Heart right ventricle (tissue), 16 donors: ENCODE results near the gene CBFA2T3. TPM values are rescaled to one million over a fixed set of nuclear protein-coding genes. Genes with fewer than 3 reads are reported as not detected.

ENCODE experiments used
- ATAC-seq, 8 donors: fragments of 200-7000 bp; cut with Tn5 transposase; one replicate each; pipeline ENCODE4 v1.9.1; 2020; ENCODE audit warnings: mild to moderate bottlenecking in 8 of 8, moderate library complexity in 8 of 8, moderate number of reproducible peaks in 1 of 8
- DNase-seq, 2 donors: peaks; one replicate each; pipeline ENCODE4 v3.0.0-alpha.2; 2020
- H3K27ac ChIP-seq, 10 donors: fragments of 200-600 bp; sonication (generic) in 2 of 10; one replicate each; pipeline versions ENCODE4 v1.5.0 to v1.8.0; 2020 to 2022; ENCODE audit warnings: mild to moderate bottlenecking in 3 of 10
- H3K27me3 ChIP-seq, 7 donors: fragments of 200-600 bp; one replicate each; pipeline ENCODE4 v1.8.0; 2021 to 2022; ENCODE audit warnings: mild to moderate bottlenecking in 2 of 7
- H3K36me3 ChIP-seq, 9 donors: fragments of 200-600 bp; sonication (generic) in 1 of 9; one replicate each; pipeline versions ENCODE4 v1.5.0 to v1.8.0; 2020 to 2022; ENCODE audit warnings: mild to moderate bottlenecking in 2 of 9
- H3K4me1 ChIP-seq, 9 donors: fragments of 200-600 bp; sonication (generic) in 1 of 9; one replicate each; pipeline versions ENCODE4 v1.5.0 to v1.8.0; 2020 to 2022; ENCODE audit warnings: mild to moderate bottlenecking in 4 of 9
- H3K4me3 ChIP-seq, 10 donors: fragments of 200-600 bp; sonication (generic) in 2 of 10; one replicate each; pipeline versions ENCODE4 v1.5.0 to v1.8.0; 2020 to 2022; ENCODE audit warnings: mild to moderate bottlenecking in 7 of 10, moderate library complexity in 2 of 10
- H3K9me3 ChIP-seq, 11 donors: fragments of 200-600 bp in 10 of 11; sonication (generic) in 2 of 11; one replicate each; pipeline versions ENCODE4 v1.5.0 to v1.8.0; 2013 to 2022; ENCODE audit warnings: mild to moderate bottlenecking in 2 of 11, control low read depth in 1 of 11, moderate library complexity in 1 of 11
- whole genome bisulfite sequencing, 2 donors: extraction: QIAGEN DNeasy Blood & Tissue Kit; methylation state at CpG; one replicate each; pipeline ENCODE4 v1.1.7; 2013; ENCODE audit warnings: inconsistent platforms in 1 of 2; 5-methylcytosine and 5-hydroxymethylcytosine counted together
- intact Hi-C, 10 donors: fragments of 100-400 bp; cut with DNase I; formaldehyde crosslinking; loops; one replicate each; pipeline versions ENCODE4 v1.11.1 to v1.14.2; 2022
- polyA plus RNA-seq, 2 donors: library from polyadenylated mRNA; stranded (reverse); fragments of 200-250 nt; gene quantifications; one replicate each; pipeline ENCODE4 v1.2.3, GENCODE V29; 2013
- total RNA-seq, 10 donors: library from RNA; stranded (reverse); fragmentation: NEBNext Ultra II Directional in 3 of 10; extraction: Animal tissue kit (Norgen Biotek cat#: 25700) in 3 of 10; gene quantifications; one replicate each; pipeline versions ENCODE4 v1.2.1 to v1.2.4, GENCODE V29; 2021 to 2023
- TF ChIP-seq, protein P1 (sequence below), 9 donors: fragments of 200-600 bp; sonication (generic) in 2 of 9; IDR thresholded peaks; one replicate each; pipeline versions ENCODE4 v1.5.0 to v1.8.0; 2021 to 2022; ENCODE audit warnings: antibody characterized with exemption in 9 of 9, mild to moderate bottlenecking in 5 of 9, moderate library complexity in 1 of 9
- donor health status: Arrhythmogenic right ventricular cardiomyopathy.
- donor health status: ischemic (EF 13 %, LVEDD 7.1; RV severe dilation, severe dysfunction).
- donor health status: healthy with polysubstance abuse.
- donor health status: DM: no; HTN: yes; CAD: no.
- donor health status: DM: no; HTN: no; CAD: no.
- donor health status: ischemic (EF 25% LVEDD 6.9; RV normal size, moderate dysfunction).
- donor health status: ischemic (EF 25% LVEDD 5.7; RV mildly dilated, moderate dysfunction).
- donor health status: healthy.
- donor health status: DM: yes; HTN: yes; CAD: no.
- donor health status: Ischemic cardiomyopathy.
- donor health status: ischemic (EF 35%, LVEDD 5.7; RV mildly dilated, moderate dysfunction).
- donor health status: nonischemic (EF 11% LVEDD 7.7; RV severe dilation, severe dysfunction).
- donor health status: DM: yes; HTN: yes; CAD: no.
- donor health status: PGD.
- donor health status: ischemic (EF 29% LVEDD 5.4; RV normal size, mild dysfunction).
- donor health status: nonischemic (EF 23%, LVEDD 6.1; RV moderate dilation, normal function).

The CBFA2T3 gene
- total and polyA plus RNA-seq, 12 donors = 3.1 to 17.6 (median 6.1) TPM

DNA sequence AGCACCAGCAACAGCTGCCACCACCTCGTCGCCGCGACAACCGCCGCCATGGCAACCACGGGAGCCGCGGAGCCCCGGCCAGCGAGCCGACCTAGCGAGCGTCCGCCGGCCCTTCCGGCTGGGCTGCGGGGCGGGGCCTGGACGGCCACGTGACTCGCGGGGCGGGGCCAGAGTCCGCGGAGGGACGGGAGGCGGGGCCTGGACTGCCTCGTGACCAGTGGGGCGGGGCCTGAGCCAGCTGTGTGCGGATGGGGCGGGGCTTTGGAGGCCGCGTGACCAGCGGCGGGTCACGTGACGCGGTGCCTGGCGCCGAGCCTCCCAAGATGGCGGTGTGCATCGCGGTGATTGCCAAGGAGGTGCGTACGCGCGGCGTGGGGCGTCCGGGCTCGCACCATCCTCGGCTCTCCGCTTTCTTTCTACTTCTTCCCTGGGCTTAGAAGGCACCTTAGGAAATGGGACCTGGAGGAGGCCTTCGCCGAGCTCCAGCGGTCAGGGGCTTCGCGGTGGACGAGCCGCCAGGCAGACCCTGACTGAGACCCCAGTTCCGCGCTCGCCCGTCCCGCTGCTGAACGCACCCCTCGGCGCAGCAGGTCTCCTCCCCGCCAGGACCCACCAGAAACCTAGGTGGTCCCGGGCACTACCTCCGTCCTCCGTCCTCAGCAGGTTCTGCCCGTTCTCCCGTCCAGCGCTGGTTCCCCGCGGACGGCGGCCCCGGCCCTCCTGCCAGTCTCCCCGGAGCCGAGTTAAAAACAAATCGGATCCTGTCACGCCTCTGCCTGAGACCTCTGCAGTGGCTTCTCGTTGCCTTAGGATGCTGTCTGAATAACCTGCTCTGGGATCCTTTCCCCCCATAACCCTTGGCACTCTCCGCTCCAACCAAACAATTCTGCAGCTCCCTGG, 119.9 kb downstream of the CBFA2T3 start, which contains the start of the genes GALNS and TRAPPC2L:
Gene GALNS, minus strand, starts transcription at position 120 of the 900 bp plus-strand sequence. Its CDS starts 70 bp downstream, at position 50.
Gene TRAPPC2L, plus strand, starts transcription at position 300 of the 900 bp plus-strand sequence. Its CDS starts 24 bp downstream, at position 324.
- ATAC-seq = peak; percentile 97 to 98 (median 98)
- intact Hi-C loops = loop anchor here in 6 of 10 donors (1.0 to 5.0 kb wide), 4 partner anchors 40 to 46 kb away; partner anchors contain the start of gene APRT (in 4 of the 6)
- 0 to 1% methylated on average over 78 to 87 of the region's 87 CpGs for WGBS, 2 donors
- H3K36me3 ChIP-seq = peaks cover 0 to 50% (median 21%) of the 10 kb centered on the region in 9 donors
- TF ChIP-seq, protein P1, sequence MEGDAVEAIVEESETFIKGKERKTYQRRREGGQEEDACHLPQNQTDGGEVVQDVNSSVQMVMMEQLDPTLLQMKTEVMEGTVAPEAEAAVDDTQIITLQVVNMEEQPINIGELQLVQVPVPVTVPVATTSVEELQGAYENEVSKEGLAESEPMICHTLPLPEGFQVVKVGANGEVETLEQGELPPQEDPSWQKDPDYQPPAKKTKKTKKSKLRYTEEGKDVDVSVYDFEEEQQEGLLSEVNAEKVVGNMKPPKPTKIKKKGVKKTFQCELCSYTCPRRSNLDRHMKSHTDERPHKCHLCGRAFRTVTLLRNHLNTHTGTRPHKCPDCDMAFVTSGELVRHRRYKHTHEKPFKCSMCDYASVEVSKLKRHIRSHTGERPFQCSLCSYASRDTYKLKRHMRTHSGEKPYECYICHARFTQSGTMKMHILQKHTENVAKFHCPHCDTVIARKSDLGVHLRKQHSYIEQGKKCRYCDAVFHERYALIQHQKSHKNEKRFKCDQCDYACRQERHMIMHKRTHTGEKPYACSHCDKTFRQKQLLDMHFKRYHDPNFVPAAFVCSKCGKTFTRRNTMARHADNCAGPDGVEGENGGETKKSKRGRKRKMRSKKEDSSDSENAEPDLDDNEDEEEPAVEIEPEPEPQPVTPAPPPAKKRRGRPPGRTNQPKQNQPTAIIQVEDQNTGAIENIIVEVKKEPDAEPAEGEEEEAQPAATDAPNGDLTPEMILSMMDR (IDR thresholded peaks at IDR 0.05) = no peak
- no peaks in the 10 kb centered on the region for H3K27me3 ChIP-seq
- H3K4me1 ChIP-seq = peaks cover 10 to 50% (median 22%) of the 10 kb centered on the region in 9 donors
- peak within 1 kb of the TSS; percentile 71 to 99 (median 93) for H3K4me3 ChIP-seq
- H3K27ac ChIP-seq = peak within 1 kb of the TSS; percentile 32 to 88 (median 82)
- DNase-seq = peak; percentile 99 to 100
- H3K9me3 ChIP-seq = no peaks in the 10 kb centered on the region

DNA sequence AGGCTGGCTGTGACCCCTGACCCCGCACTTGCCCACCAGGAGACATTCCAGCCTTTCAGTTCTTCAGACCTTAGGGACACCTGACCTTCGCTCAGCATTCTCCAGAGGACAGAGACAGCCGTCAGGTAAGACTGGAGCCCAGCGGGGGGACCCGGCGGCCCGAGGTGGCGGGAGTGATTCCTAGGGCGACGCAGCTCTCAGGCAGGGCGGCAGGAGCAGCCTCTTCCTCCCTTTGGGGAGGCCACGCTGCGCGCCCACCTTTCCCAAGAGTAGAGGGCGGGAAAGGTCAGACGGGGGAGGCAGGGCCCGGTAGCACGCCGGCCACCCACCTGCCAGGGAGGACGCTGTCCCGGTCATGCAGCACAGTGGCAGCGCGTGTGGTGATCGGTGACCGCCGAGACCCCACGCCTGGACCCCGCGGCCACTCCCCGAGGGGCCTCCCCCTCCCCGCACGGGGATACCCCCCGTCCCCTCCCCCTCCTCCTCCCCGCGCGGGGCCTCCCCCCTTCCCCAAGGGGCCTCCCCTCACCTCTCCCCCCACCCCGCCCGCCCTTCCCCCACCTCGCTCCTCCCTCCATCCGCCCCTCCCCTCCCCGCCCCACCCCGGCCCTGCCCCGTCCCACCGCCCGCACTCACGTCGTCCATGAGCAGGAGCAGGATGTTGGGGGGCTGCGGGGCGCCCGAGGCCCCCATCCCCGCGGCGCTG, 120.7 kb downstream of the CBFA2T3 start:
- TF ChIP-seq, protein P1 (IDR thresholded peaks at IDR 0.05) = no peak
- H3K4me1 ChIP-seq = peaks cover 10 to 50% (median 22%) of the 10 kb centered on the region in 9 donors
- intact Hi-C loops = loop anchor here in 5 of 10 donors (2.0 to 5.0 kb wide), 3 partner anchors 39 to 45 kb away; partner anchors contain the start of gene APRT (in 4 of the 5)
- peak overlapping the region; percentile 71 to 99 (median 93) for H3K4me3 ChIP-seq
- peak overlapping the region in 9 of 10 donors; percentile 70 to 88 (median 82) for H3K27ac ChIP-seq
- H3K27me3 ChIP-seq = no peaks in the 10 kb centered on the region
- DNase-seq = peak in 1 of 2 donors; percentile 42
- 13 to 14% methylated on average over 33 to 42 of the region's 53 CpGs for WGBS, 2 donors
- peak in 5 of 8 donors; percentile 2 to 48 (median 13) for ATAC-seq
- no peaks in the 10 kb centered on the region for H3K9me3 ChIP-seq
- H3K36me3 ChIP-seq = peaks cover 0 to 49% (median 14%) of the 10 kb centered on the region in 9 donors

DNA sequence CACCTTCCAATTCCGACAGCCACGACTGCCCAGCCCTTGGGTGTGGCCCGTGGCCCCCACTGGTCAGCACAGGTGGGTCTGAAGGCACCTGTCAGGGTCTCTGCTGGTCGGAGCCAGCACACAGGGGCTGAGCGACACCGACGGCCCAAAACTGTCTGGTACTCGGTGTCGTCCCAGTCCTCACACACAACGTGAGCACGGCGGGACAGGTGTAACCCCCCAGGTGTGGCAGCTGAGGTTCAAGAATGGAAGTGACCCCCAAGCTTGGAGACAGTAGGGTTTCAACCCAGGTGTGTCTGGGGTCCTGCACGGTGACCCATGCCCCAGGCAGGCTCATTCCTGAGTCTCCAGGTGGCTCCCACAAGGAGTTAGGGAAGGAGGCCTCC, 121.3 kb downstream of the CBFA2T3 start:
- H3K4me3 ChIP-seq = peak overlapping the region in 9 of 10 donors; percentile 71 to 97 (median 92)
- TF ChIP-seq, protein P1 (IDR thresholded peaks at IDR 0.05) = no peak
- intact Hi-C loops = loop anchor here in 5 of 10 donors (2.0 to 5.0 kb wide), 4 partner anchors 38 to 67 kb away; partner anchors contain the start of gene APRT (in 4 of the 5)
- H3K27me3 ChIP-seq = no peaks in the 10 kb centered on the region
- H3K9me3 ChIP-seq = no peaks in the 10 kb centered on the region
- peak in 1 of 8 donors; percentile 1 for ATAC-seq
- H3K36me3 ChIP-seq = peaks cover 0 to 48% (median 10%) of the 10 kb centered on the region in 9 donors
- peak overlapping the region in 5 of 10 donors; percentile 70 to 88 (median 73) for H3K27ac ChIP-seq
- DNase-seq = no peak
- WGBS, 2 donors = 87 to 90% methylated on average over 13 of the region's 13 CpGs
- H3K4me1 ChIP-seq = peaks cover 10 to 50% (median 22%) of the 10 kb centered on the region in 9 donors
